K562 (cell line): Measurements from ENCODE around the gene IFITM2. TPM values are rescaled to one million over a fixed set of nuclear protein-coding genes. Genes with fewer than 3 reads are reported as not detected.

Experiments
- ATAC-seq: fragments of 200-7000 bp; cut with Tn5 transposase; 3 replicates; pipeline ENCODE4 v1.9.1; 2020; ENCODE audit warnings: moderate library complexity
- BruUV-seq: library from RNA; stranded (reverse); fragments of 400-500 nt; replicated peaks from 2 replicates; lab custom pipeline; 2021; lab: Mats Ljungman, UMichigan
- CTCF ChIA-PET: fragments of 300-600 bp; formaldehyde crosslinking; extraction: SDS; loops from one replicate; lab custom pipeline; 2021; ENCODE audit warnings: low intra/inter-chr PET ratio; lab: Yijun Ruan, JAX
- POLR2A ChIA-PET: fragments of 300-600, 350-650 bp; sonication (Branson Sonifier 250); formaldehyde crosslinking; extraction: SDS; loops from one replicate; lab custom pipeline; 2021; ENCODE audit warnings: antibody characterized with exemption, inconsistent platforms; lab: Yijun Ruan, JAX
- DNase-seq, 4 experiments: peaks; one replicate each; pipeline versions ENCODE4 v3.0.0 to v3.0.0-alpha.2; 2011 to 2018; ENCODE audit warnings: low spot score in 3 of 4, mixed read lengths in 3 of 4; ENCODE audit errors: extremely low read depth in 1 of 4
- FAIRE-seq: peaks from 2 replicates; lab custom pipeline; 2011; peaks lifted over from hg19 to GRCh38; lab: Jason Lieb, UNC
- H2AFZ ChIP-seq: 2 replicates; pipeline ENCODE4 v1.6.0; 2011; ENCODE audit warnings: low read depth, low read length, control low read depth, inconsistent platforms
- H3K27ac ChIP-seq: fragments of 200-600 bp; 3 replicates; pipeline ENCODE4 v1.8.0; 2011; ENCODE audit warnings: low read depth, mild to moderate bottlenecking, control low read depth, inconsistent platforms, low read length, moderate library complexity, mixed read lengths; ENCODE audit errors: extremely low read depth
- H3K27me3 ChIP-seq, 2 experiments: fragments of 300-600 bp in 1 of 2; 2 replicates in 1 of 2; 3 replicates in 1 of 2; pipeline versions ENCODE4 v1.6.0 to v1.8.0; 2011; ENCODE audit warnings: inconsistent platforms in 2 of 2, low read length in 2 of 2, mild to moderate bottlenecking in 1 of 2, mixed read lengths in 1 of 2, moderate library complexity in 1 of 2; ENCODE audit not compliant: control insufficient read depth in 2 of 2, insufficient read depth in 2 of 2
- H3K36me3 ChIP-seq: fragments of 300-600 bp; 3 replicates; pipeline ENCODE4 v1.8.0; 2011; ENCODE audit warnings: mild to moderate bottlenecking, low read length, inconsistent platforms; ENCODE audit not compliant: control insufficient read depth, insufficient read depth
- H3K4me1 ChIP-seq, 2 experiments: fragments of 200-600 bp in 1 of 2; replicated peaks in 1 of 2; 2 replicates in 1 of 2; 3 replicates in 1 of 2; pipeline versions ENCODE4 v1.5.1 to v1.8.0; 2011; ENCODE audit warnings: inconsistent platforms in 2 of 2, low read length in 2 of 2, mild to moderate bottlenecking in 1 of 2, mixed read lengths in 1 of 2, moderate library complexity in 1 of 2; ENCODE audit not compliant: control insufficient read depth in 2 of 2, insufficient read depth in 2 of 2
- H3K4me2 ChIP-seq: 2 replicates; pipeline ENCODE4 v1.6.1; 2011; ENCODE audit warnings: low read length, control low read depth, inconsistent platforms, mixed read lengths; ENCODE audit not compliant: insufficient read depth
- H3K4me3 ChIP-seq: fragments of 200-600 bp; sonication (generic), shearing (Covaris generic); 2 replicates; pipeline ENCODE4 v1.5.1; 2016; ENCODE audit warnings: control low read depth, inconsistent platforms
- H3K79me2 ChIP-seq: fragments of 200-600 bp; 3 replicates; pipeline ENCODE4 v1.8.0; 2011; ENCODE audit warnings: low read length, inconsistent platforms; ENCODE audit not compliant: control insufficient read depth, insufficient read depth
- H3K9ac ChIP-seq, 2 experiments: 2 replicates each; pipeline versions ENCODE4 v1.6.0 to v1.6.1; 2011; ENCODE audit warnings: low read depth in 2 of 2, low read length in 2 of 2, control low read depth in 1 of 2, inconsistent platforms in 1 of 2, mild to moderate bottlenecking in 1 of 2, mixed read lengths in 1 of 2; ENCODE audit not compliant: insufficient read depth in 1 of 2
- H3K9me1 ChIP-seq: one replicate; pipeline ENCODE4 v1.6.0; 2011; ENCODE audit warnings: inconsistent platforms, mild to moderate bottlenecking, low read length, moderate library complexity; ENCODE audit not compliant: control insufficient read depth, insufficient read depth
- H3K9me3 ChIP-seq: replicated peaks from 2 replicates; pipeline ENCODE4 v1.5.1; 2011; ENCODE audit warnings: low read depth, low read length, inconsistent platforms; ENCODE audit not compliant: control insufficient read depth, insufficient read depth
- H4K20me1 ChIP-seq: replicated peaks from 2 replicates; pipeline ENCODE4 v1.6.1; 2011; ENCODE audit warnings: low read length, inconsistent platforms, mixed read lengths; ENCODE audit not compliant: control insufficient read depth, insufficient read depth
- CHD1 ChIP-seq: fragments of 200-600 bp; sonication (generic); IDR thresholded peaks from one replicate; pipeline ENCODE4 v1.6.1; 2012; ENCODE audit warnings: mild to moderate bottlenecking, moderate library complexity, low read length, inconsistent platforms
- FIP1L1 ChIP-seq: fragments of 200-400 bp; formaldehyde crosslinking; IDR thresholded peaks from 2 replicates; pipeline ENCODE4 v1.6.1; 2018; ENCODE audit warnings: mild to moderate bottlenecking, low read depth, low read length; ENCODE audit not compliant: poor library complexity, severe bottlenecking
- RBFOX2 ChIP-seq: fragments of 200-400 bp; formaldehyde crosslinking; IDR thresholded peaks from 2 replicates; pipeline ENCODE4 v1.6.1; 2017; ENCODE audit warnings: low read depth, mild to moderate bottlenecking, low read length, moderate library complexity
- WGBS: fragments of 100-300 bp; shearing (Covaris generic); methylation state at CpG from one replicate; pipeline ENCODE4 v1.1.6; 2016; ENCODE audit warnings: low coverage, mixed read lengths; ENCODE audit not compliant: insufficient coverage; ENCODE audit errors: missing lambda C conversion rate; 5-methylcytosine and 5-hydroxymethylcytosine counted together
- in situ Hi-C: fragments of 300-500 bp; cut with MboI; formaldehyde crosslinking; loops from 4 replicates; pipeline ENCODE4 v1.15.0; 2018; ENCODE audit warnings: inconsistent platforms, mixed read lengths
- intact Hi-C: fragments of 100-400 bp; cut with micrococcal nuclease; formaldehyde crosslinking; loops from 2 replicates; pipeline ENCODE4 v1.14.2; 2022
- polyA plus RNA-seq, 8 experiments: library from polyadenylated mRNA; depleted of rRNA in 4 of 8; stranded (reverse) in 5 of 8; unstranded in 3 of 8; fragments of >200 nt; fragmentation: Nextera tagmentation in 2 of 8; fragmentation: Illumina TruSeq in 1 of 8; extraction: Ambion mirVana in 2 of 8; extraction: Trizol in 1 of 8; gene quantifications; 2 replicates each; pipeline versions ENCODE4 v1.2.1 to v1.2.3, GENCODE V29; 2011 to 2014; ENCODE audit warnings: inconsistent platforms in 1 of 8, missing spikeins in 1 of 8
- total RNA-seq, 7 experiments: library from RNA; depleted of rRNA in 6 of 7; stranded (reverse); fragments of >200 nt in 6 of 7; fragmentation: Illumina TruSeq in 2 of 7; extraction: Trizol in 2 of 7; gene quantifications; 2 replicates each; pipeline versions ENCODE4 v1.2.1 to v1.2.3, GENCODE V29; 2011 to 2021; ENCODE audit warnings: low replicate concordance in 1 of 7
- TF ChIP-seq, protein P1 (sequence below): sonication (generic); formaldehyde crosslinking; IDR thresholded peaks from 2 replicates; pipeline ENCODE4 v1.8.1; 2023; ENCODE audit warnings: mild to moderate bottlenecking, missing genetic modification reagents

IFITM2 gene
- total and polyA plus RNA-seq, 9 of the 15 experiments (the other 6 are each of a cell fraction or from before 2014, with no cell fraction given) = 52.8 to 4,872 (median 356) TPM

DNA sequence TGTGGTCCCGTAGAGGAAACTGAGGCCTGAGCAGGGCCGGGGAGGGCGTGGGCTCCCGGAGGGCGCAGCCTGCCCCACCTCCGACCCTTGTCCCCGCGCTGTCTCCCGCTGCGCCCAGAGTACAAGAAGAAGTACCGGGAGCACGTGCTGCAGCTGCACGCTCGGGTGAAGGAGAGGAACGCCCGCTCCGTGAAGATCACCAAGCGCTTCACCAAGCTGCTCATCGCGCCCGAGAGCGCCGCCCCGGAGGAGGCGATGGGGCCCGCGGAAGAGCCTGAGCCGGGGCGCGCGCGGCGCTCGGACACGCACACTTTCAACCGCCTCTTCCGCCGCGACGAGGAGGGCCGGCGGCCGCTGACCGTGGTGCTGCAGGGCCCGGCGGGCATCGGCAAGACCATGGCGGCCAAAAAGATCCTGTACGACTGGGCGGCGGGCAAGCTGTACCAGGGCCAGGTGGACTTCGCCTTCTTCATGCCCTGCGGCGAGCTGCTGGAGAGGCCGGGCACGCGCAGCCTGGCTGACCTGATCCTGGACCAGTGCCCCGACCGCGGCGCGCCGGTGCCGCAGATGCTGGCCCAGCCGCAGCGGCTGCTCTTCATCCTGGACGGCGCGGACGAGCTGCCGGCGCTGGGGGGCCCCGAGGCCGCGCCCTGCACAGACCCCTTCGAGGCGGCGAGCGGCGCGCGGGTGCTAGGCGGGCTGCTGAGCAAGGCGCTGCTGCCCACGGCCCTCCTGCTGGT lies 27.5 kb upstream of the IFITM2 start:
- no peaks in the 10 kb centered on the region for H4K20me1 ChIP-seq
- no peaks in the 10 kb centered on the region for H3K27me3 ChIP-seq
- no peaks in the 10 kb centered on the region for H3K9me1 ChIP-seq
- POLR2A ChIA-PET = interaction anchor here (1.0 to 1.1 kb wide), 2 partner anchors 8 to 9 kb away, joined by 3 to 4 read pairs; partner anchors contain the start of gene PGGHG
- no peak for ATAC-seq
- TF ChIP-seq FIP1L1 (peak; percentile 34), RBFOX2 (0 out of 2 replicates have a peak, but pooled peaks have one; percentile 17), CHD1 (no peak)
- TF ChIP-seq, protein P1, sequence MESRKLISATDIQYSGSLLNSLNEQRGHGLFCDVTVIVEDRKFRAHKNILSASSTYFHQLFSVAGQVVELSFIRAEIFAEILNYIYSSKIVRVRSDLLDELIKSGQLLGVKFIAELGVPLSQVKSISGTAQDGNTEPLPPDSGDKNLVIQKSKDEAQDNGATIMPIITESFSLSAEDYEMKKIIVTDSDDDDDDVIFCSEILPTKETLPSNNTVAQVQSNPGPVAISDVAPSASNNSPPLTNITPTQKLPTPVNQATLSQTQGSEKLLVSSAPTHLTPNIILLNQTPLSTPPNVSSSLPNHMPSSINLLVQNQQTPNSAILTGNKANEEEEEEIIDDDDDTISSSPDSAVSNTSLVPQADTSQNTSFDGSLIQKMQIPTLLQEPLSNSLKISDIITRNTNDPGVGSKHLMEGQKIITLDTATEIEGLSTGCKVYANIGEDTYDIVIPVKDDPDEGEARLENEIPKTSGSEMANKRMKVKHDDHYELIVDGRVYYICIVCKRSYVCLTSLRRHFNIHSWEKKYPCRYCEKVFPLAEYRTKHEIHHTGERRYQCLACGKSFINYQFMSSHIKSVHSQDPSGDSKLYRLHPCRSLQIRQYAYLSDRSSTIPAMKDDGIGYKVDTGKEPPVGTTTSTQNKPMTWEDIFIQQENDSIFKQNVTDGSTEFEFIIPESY = peak; percentile 87
- H3K4me2 ChIP-seq = no peak overlapping the region
- intact Hi-C loops (no loop called here), in situ Hi-C loops (no loop called here)
- CTCF ChIA-PET = no interaction called here
- no peak overlapping the region for H3K9ac ChIP-seq
- DNase-seq = no peak
- WGBS = 73% methylated on average over 18 of the region's 85 CpGs
- peaks cover 15 to 49% of the 10 kb centered on the region in 2 experiments for H3K4me1 ChIP-seq
- no peak for FAIRE-seq
- peaks cover 12% of the 10 kb centered on the region for H3K9me3 ChIP-seq
- H3K36me3 ChIP-seq = no peaks in the 10 kb centered on the region
- no TSS peak for BruUV-seq
- no peak overlapping the region for H2AFZ ChIP-seq
- H3K79me2 ChIP-seq = no peaks in the 10 kb centered on the region
- no peak overlapping the region for H3K4me3 ChIP-seq
- no peak overlapping the region for H3K27ac ChIP-seq
